HepG2 (cell line): ENCODE results near the gene PSMD2. TPM values are rescaled to one million over a fixed set of nuclear protein-coding genes. Genes with fewer than 3 reads are reported as not detected.

ENCODE experiments used
- ATF3 ChIP-seq: sonication (generic); formaldehyde crosslinking; IDR thresholded peaks from 2 replicates; pipeline ENCODE4 v1.4.0; 2020; ENCODE audit warnings: missing genetic modification reagents
- BATF2 ChIP-seq: sonication (generic); formaldehyde crosslinking; IDR thresholded peaks from 2 replicates; pipeline ENCODE4 v1.8.0; 2022; ENCODE audit warnings: mild to moderate bottlenecking, missing genetic modification reagents, moderate library complexity
- CREB1 ChIP-seq, 2 experiments: fragments of 450-650 bp in 1 of 2; IDR thresholded peaks; 2 replicates each; pipeline ENCODE4 v1.6.1; 2016 to 2017; ENCODE audit warnings: control low read depth in 1 of 2, mild to moderate bottlenecking in 1 of 2, missing compliant biosample characterization in 1 of 2, missing genetic modification characterization in 1 of 2
- MNT ChIP-seq: fragments of 450-650 bp; IDR thresholded peaks from 2 replicates; pipeline ENCODE4 v1.6.1; 2016
- PATZ1 ChIP-seq: sonication (generic); formaldehyde crosslinking; IDR thresholded peaks from 2 replicates; pipeline ENCODE4 v1.4.0; 2020; ENCODE audit warnings: missing genetic modification reagents
- SRSF1 ChIP-seq: fragments of 200-400 bp; formaldehyde crosslinking; optimal IDR thresholded peaks from 2 replicates; pipeline ENCODE3; 2017; ENCODE audit warnings: mild to moderate bottlenecking, low read depth, low read length, moderate library complexity
- ZEB1 ChIP-seq: IDR thresholded peaks from 2 replicates; pipeline ENCODE4 v1.6.1; 2012; ENCODE audit warnings: mild to moderate bottlenecking, low read depth, inconsistent platforms; ENCODE audit not compliant: insufficient replicate concordance
- ZNF674 ChIP-seq: sonication (generic); formaldehyde crosslinking; IDR thresholded peaks from 2 replicates; pipeline ENCODE4 v1.5.0; 2020; ENCODE audit warnings: low read depth, mild to moderate bottlenecking, missing genetic modification reagents
- ZNF879 ChIP-seq: sonication (generic); formaldehyde crosslinking; IDR thresholded peaks from 2 replicates; pipeline ENCODE4 v1.8.1; 2023; ENCODE audit warnings: missing genetic modification reagents
- ZSCAN21 ChIP-seq: sonication (generic); formaldehyde crosslinking; IDR thresholded peaks from 2 replicates; pipeline ENCODE4 v1.8.0; 2022; ENCODE audit warnings: mild to moderate bottlenecking, missing genetic modification reagents, moderate library complexity, borderline replicate concordance
- ZSCAN9 ChIP-seq: IDR thresholded peaks from 2 replicates; pipeline ENCODE4 v1.6.1; 2016; ENCODE audit warnings: borderline replicate concordance
- polyA plus RNA-seq, 8 experiments: library from polyadenylated mRNA; depleted of rRNA in 3 of 8; stranded (reverse) in 7 of 8; unstranded in 1 of 8; fragments of >200 nt; fragmentation: Illumina TruSeq in 4 of 8; extraction: Trizol in 4 of 8; gene quantifications; 2 replicates each; pipeline versions ENCODE4 v1.2.1 to v1.2.3, GENCODE V29; 2011 to 2016; ENCODE audit warnings: low read depth in 4 of 8, missing spikeins in 1 of 8, mixed read lengths in 1 of 8; ENCODE audit not compliant: insufficient read depth in 1 of 8
- total RNA-seq, 5 experiments: library from RNA; depleted of rRNA; stranded (reverse); fragments of >200 nt; fragmentation: Illumina TruSeq; extraction: Trizol; gene quantifications; 2 replicates each; pipeline ENCODE4 v1.2.3, GENCODE V29; 2016; ENCODE audit warnings: low read depth in 1 of 5
- TF ChIP-seq, protein P1 (sequence below): IDR thresholded peaks from 2 replicates; pipeline ENCODE4 v1.6.1; 2016
- TF ChIP-seq, protein P2 (sequence below): sonication (generic); formaldehyde crosslinking; IDR thresholded peaks from 2 replicates; pipeline ENCODE4 v1.5.0; 2020; ENCODE audit warnings: missing genetic modification reagents

The PSMD2 gene
- total and polyA plus RNA-seq, 2 of the 13 experiments (the other 11 are each of a cell fraction or from before 2014, with no cell fraction given): 125 to 200 TPM

DNA sequence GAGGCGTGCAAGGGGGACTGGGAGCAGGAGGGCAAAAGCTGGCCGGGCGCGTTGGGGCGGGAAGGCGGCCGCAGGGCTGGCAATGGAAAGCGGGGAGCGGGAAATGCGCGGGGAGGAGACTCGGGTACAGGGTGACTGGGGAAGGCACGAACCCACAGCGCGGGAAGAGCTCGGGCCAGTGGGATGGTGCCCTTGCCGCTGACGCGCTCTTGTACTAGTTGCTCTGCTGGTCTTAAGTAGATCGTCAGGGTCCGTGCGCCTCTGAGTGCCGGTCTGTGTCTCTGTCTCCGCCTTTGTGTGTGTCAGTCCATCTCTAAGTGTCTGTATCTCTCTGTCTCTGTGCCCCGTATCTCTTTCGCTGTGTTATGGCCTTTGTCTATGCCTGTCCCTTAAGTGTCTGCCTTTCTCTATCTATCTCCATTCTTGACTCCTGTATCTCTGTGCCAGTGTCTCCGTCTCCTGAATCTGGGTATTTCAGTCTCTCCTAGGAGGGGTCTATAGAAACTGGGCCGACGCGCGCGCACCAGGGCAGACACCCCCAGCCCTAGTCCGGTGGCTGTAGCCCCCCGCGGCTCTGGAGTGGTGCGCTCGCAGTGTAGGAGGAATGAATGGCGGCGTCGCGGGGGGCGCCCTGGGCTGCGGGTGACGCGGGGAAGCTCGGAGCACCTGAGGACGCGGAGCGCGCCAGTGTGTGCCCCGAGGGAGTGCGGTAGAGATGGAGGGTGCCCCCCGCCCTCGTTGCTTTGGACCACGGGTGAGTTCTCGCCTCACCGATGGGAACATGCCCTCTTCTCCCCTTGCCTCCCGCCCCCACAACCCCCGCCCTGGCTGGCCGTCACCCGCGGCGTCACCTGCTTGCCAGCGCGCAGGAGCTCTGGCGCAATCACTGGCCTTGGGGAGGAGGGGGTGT, 36.9 kb upstream of the PSMD2 start (continued):
- TF ChIP-seq ZSCAN21 (no peak), MNT (no peak), BATF2 (CRISPR knock-in tag) (no peak), ZEB1 (no peak), CREB1 (IDR thresholded peaks at IDR 0.05) (no peak), CREB1 (CRISPR knock-in tag; IDR thresholded peaks at IDR 0.05) (no peak), PATZ1 (CRISPR knock-in tag) (peak; percentile 72; the same call in 1 of the 2 replicates), SRSF1 (no peak), ATF3 (CRISPR knock-in tag) (no peak), ZSCAN9 (no peak), ZNF879 (CRISPR knock-in tag) (no peak), ZNF674 (no peak)
- TF ChIP-seq, protein P1, sequence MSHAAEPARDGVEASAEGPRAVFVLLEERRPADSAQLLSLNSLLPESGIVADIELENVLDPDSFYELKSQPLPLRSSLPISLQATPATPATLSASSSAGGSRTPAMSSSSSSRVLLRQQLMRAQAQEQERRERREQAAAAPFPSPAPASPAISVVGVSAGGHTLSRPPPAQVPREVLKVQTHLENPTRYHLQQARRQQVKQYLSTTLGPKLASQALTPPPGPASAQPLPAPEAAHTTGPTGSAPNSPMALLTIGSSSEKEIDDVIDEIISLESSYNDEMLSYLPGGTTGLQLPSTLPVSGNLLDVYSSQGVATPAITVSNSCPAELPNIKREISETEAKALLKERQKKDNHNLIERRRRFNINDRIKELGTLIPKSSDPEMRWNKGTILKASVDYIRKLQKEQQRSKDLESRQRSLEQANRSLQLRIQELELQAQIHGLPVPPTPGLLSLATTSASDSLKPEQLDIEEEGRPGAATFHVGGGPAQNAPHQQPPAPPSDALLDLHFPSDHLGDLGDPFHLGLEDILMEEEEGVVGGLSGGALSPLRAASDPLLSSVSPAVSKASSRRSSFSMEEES: no peak
- TF ChIP-seq, protein P2, sequence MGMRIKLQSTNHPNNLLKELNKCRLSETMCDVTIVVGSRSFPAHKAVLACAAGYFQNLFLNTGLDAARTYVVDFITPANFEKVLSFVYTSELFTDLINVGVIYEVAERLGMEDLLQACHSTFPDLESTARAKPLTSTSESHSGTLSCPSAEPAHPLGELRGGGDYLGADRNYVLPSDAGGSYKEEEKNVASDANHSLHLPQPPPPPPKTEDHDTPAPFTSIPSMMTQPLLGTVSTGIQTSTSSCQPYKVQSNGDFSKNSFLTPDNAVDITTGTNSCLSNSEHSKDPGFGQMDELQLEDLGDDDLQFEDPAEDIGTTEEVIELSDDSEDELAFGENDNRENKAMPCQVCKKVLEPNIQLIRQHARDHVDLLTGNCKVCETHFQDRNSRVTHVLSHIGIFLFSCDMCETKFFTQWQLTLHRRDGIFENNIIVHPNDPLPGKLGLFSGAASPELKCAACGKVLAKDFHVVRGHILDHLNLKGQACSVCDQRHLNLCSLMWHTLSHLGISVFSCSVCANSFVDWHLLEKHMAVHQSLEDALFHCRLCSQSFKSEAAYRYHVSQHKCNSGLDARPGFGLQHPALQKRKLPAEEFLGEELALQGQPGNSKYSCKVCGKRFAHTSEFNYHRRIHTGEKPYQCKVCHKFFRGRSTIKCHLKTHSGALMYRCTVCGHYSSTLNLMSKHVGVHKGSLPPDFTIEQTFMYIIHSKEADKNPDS (CRISPR knock-in tag): no peak
